ENCODE results near the gene DYRK1B. TPM values are rescaled to one million over a fixed set of nuclear protein-coding genes. Genes with fewer than 3 reads are reported as not detected.

The DYRK1B gene
- total and polyA plus RNA-seq, 2 experiments from 2014 or later: 6.5 to 8.6 TPM

DNA sequence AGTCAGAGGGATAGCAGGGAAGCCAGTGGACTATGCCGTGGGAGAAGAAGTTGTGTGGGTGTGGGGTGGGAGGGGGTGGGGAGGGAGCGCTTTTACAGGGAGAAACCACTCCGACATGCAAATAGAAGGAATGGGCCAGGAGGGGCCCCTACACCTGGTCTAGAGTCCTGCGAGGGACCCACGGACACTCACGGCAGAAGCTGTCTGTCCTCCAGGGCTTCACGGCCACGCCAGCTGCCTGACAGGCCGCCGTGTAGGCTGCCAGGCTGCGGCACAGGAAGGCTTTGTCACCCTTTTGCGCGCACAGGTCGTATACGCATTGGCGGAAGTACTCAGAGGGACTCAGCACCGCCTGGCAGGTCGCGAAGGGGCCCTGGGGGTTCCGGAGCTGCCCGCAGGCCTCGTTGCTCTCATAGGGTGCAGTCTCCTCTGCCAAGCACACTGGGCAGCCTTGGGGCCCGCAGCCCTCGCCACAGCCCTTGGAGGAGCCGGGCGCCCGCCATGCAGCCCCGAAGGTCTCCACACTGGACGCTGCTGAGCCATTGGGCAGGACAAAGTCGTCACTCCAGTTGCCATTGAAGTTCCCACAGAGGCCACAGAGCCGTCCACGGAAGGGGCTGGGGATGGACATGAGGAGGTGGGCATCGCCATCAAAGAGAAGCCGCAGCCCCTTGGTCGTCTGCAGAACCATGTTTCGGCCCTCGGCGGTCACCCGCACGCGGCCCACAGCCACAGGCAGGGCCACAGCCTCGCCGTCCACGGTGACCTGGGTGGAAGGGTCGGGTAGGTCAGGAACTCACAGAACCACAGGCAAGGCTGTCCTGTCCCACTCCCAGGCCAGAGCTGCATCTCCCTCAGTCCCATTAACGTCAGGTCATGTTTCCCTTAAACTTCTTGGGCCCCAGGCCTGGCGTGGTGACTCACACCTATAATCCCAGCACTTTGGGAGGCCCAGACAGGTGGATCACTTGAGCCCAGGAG, 38.2 kb upstream of the DYRK1B start:
- Histone ChIP-seq H3K79me2 (replicated peaks; ENCODE audit: insufficient read depth) (no peaks in the 10 kb centered on the region), H3K27ac (ENCODE audit: low read depth) (no peak overlapping the region), H3K4me1 (ENCODE audit: insufficient read depth) (no peaks in the 10 kb centered on the region), H3K36me3 (ENCODE audit: insufficient read depth) (no peaks in the 10 kb centered on the region), H3K27me3 (ENCODE audit: insufficient read depth) (no peaks in the 10 kb centered on the region), H3K9me2 (ENCODE audit: insufficient read depth) (no peaks in the 10 kb centered on the region), H2AFZ (no peak overlapping the region), H4K20me1 (replicated peaks; ENCODE audit: insufficient read depth) (no peaks in the 10 kb centered on the region), H3K4me2 (no peak overlapping the region), H3F3A (replicated peaks; ENCODE audit: low read depth) (no peaks in the 10 kb centered on the region), H3K4me3 (no peak overlapping the region)
- no peaks in the 10 kb centered on the region for H3K9me3 Mint-ChIP-seq
- no peak for TF ChIP-seq ZNF331 (CRISPR knock-in tag; IDR thresholded peaks at IDR 0.05; ENCODE audit: low read depth)
- TF ChIP-seq EZH2phosphoT487 (IDR thresholded peaks at IDR 0.05; ENCODE audit: unreplicated experiment): no peak
- no peak for TF ChIP-seq JUNB (IDR thresholded peaks at IDR 0.05; ENCODE audit: unreplicated experiment)
- TF ChIP-seq, protein P1, sequence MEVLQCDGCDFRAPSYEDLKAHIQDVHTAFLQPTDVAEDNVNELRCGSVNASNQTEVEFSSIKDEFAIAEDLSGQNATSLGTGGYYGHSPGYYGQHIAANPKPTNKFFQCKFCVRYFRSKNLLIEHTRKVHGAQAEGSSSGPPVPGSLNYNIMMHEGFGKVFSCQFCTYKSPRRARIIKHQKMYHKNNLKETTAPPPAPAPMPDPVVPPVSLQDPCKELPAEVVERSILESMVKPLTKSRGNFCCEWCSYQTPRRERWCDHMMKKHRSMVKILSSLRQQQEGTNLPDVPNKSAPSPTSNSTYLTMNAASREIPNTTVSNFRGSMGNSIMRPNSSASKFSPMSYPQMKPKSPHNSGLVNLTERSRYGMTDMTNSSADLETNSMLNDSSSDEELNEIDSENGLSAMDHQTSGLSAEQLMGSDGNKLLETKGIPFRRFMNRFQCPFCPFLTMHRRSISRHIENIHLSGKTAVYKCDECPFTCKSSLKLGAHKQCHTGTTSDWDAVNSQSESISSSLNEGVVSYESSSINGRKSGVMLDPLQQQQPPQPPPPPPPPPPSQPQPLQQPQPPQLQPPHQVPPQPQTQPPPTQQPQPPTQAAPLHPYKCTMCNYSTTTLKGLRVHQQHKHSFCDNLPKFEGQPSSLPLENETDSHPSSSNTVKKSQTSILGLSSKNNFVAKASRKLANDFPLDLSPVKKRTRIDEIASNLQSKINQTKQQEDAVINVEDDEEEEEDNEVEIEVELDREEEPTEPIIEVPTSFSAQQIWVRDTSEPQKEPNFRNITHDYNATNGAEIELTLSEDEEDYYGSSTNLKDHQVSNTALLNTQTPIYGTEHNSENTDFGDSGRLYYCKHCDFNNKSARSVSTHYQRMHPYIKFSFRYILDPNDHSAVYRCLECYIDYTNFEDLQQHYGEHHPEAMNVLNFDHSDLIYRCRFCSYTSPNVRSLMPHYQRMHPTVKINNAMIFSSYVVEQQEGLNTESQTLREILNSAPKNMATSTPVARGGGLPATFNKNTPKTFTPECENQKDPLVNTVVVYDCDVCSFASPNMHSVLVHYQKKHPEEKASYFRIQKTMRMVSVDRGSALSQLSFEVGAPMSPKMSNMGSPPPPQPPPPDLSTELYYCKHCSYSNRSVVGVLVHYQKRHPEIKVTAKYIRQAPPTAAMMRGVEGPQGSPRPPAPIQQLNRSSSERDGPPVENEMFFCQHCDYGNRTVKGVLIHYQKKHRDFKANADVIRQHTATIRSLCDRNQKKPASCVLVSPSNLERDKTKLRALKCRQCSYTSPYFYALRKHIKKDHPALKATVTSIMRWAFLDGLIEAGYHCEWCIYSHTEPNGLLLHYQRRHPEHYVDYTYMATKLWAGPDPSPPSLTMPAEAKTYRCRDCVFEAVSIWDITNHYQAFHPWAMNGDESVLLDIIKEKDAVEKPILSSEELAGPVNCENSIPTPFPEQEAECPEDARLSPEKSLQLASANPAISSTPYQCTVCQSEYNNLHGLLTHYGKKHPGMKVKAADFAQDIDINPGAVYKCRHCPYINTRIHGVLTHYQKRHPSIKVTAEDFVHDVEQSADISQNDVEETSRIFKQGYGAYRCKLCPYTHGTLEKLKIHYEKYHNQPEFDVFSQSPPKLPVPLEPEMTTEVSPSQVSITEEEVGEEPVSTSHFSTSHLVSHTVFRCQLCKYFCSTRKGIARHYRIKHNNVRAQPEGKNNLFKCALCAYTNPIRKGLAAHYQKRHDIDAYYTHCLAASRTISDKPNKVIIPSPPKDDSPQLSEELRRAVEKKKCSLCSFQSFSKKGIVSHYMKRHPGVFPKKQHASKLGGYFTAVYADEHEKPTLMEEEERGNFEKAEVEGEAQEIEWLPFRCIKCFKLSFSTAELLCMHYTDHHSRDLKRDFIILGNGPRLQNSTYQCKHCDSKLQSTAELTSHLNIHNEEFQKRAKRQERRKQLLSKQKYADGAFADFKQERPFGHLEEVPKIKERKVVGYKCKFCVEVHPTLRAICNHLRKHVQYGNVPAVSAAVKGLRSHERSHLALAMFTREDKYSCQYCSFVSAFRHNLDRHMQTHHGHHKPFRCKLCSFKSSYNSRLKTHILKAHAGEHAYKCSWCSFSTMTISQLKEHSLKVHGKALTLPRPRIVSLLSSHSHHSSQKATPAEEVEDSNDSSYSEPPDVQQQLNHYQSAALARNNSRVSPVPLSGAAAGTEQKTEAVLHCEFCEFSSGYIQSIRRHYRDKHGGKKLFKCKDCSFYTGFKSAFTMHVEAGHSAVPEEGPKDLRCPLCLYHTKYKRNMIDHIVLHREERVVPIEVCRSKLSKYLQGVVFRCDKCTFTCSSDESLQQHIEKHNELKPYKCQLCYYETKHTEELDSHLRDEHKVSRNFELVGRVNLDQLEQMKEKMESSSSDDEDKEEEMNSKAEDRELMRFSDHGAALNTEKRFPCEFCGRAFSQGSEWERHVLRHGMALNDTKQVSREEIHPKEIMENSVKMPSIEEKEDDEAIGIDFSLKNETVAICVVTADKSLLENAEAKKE (CRISPR knock-in tag; IDR thresholded peaks at IDR 0.05): no peak
- no peak for TF ChIP-seq STAT1 (IDR thresholded peaks at IDR 0.05; ENCODE audit: unreplicated experiment)
- TF ChIP-seq, protein P2, sequence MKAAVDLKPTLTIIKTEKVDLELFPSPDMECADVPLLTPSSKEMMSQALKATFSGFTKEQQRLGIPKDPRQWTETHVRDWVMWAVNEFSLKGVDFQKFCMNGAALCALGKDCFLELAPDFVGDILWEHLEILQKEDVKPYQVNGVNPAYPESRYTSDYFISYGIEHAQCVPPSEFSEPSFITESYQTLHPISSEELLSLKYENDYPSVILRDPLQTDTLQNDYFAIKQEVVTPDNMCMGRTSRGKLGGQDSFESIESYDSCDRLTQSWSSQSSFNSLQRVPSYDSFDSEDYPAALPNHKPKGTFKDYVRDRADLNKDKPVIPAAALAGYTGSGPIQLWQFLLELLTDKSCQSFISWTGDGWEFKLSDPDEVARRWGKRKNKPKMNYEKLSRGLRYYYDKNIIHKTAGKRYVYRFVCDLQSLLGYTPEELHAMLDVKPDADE (IDR thresholded peaks at IDR 0.05): no peak
- no peak for TF ChIP-seq EZH2 (IDR thresholded peaks at IDR 0.05; ENCODE audit: low read depth, unreplicated experiment)
- TF ChIP-seq CREB1 (CRISPR knock-in tag; IDR thresholded peaks at IDR 0.05; ENCODE audit: low read depth): no peak
- TF ChIP-seq, protein P3, sequence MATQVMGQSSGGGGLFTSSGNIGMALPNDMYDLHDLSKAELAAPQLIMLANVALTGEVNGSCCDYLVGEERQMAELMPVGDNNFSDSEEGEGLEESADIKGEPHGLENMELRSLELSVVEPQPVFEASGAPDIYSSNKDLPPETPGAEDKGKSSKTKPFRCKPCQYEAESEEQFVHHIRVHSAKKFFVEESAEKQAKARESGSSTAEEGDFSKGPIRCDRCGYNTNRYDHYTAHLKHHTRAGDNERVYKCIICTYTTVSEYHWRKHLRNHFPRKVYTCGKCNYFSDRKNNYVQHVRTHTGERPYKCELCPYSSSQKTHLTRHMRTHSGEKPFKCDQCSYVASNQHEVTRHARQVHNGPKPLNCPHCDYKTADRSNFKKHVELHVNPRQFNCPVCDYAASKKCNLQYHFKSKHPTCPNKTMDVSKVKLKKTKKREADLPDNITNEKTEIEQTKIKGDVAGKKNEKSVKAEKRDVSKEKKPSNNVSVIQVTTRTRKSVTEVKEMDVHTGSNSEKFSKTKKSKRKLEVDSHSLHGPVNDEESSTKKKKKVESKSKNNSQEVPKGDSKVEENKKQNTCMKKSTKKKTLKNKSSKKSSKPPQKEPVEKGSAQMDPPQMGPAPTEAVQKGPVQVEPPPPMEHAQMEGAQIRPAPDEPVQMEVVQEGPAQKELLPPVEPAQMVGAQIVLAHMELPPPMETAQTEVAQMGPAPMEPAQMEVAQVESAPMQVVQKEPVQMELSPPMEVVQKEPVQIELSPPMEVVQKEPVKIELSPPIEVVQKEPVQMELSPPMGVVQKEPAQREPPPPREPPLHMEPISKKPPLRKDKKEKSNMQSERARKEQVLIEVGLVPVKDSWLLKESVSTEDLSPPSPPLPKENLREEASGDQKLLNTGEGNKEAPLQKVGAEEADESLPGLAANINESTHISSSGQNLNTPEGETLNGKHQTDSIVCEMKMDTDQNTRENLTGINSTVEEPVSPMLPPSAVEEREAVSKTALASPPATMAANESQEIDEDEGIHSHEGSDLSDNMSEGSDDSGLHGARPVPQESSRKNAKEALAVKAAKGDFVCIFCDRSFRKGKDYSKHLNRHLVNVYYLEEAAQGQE (IDR thresholded peaks at IDR 0.05; ENCODE audit: unreplicated experiment): no peak
- TF ChIP-seq NANOG (IDR thresholded peaks at IDR 0.05; ENCODE audit: borderline replicate concordance): no peak
- no peak for TF ChIP-seq ZNF114 (CRISPR knock-in tag; IDR thresholded peaks at IDR 0.05)
- TF ChIP-seq, protein P4, sequence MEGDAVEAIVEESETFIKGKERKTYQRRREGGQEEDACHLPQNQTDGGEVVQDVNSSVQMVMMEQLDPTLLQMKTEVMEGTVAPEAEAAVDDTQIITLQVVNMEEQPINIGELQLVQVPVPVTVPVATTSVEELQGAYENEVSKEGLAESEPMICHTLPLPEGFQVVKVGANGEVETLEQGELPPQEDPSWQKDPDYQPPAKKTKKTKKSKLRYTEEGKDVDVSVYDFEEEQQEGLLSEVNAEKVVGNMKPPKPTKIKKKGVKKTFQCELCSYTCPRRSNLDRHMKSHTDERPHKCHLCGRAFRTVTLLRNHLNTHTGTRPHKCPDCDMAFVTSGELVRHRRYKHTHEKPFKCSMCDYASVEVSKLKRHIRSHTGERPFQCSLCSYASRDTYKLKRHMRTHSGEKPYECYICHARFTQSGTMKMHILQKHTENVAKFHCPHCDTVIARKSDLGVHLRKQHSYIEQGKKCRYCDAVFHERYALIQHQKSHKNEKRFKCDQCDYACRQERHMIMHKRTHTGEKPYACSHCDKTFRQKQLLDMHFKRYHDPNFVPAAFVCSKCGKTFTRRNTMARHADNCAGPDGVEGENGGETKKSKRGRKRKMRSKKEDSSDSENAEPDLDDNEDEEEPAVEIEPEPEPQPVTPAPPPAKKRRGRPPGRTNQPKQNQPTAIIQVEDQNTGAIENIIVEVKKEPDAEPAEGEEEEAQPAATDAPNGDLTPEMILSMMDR (conservative IDR thresholded peaks at IDR 0.05; ENCODE audit: low read depth in 2 of 2): no peak
- TF ChIP-seq POLR2AphosphoS5 (IDR thresholded peaks at IDR 0.05; ENCODE audit: low read depth): no peak
- H3K4me1 Mint-ChIP-seq: peaks cover 8% of the 10 kb centered on the region
- ATAC-seq (no peak), DNase-seq (ENCODE audit: low spot score) (no peak)
- no peak overlapping the region for H3K4me3 Mint-ChIP-seq
- no peak overlapping the region for H3K27ac Mint-ChIP-seq
- peaks cover 10% of the 10 kb centered on the region for H3K27me3 Mint-ChIP-seq (ENCODE audit: insufficient read depth, low read depth, poor library complexity)
- H3K36me3 Mint-ChIP-seq (ENCODE audit: low read depth): no peaks in the 10 kb centered on the region

Measured in GM23338 (cell line).